ENCODE data around the gene RIMBP2.

GRCh38 chr12:130636370-130636769, 79.7 kb downstream of the RIMBP2 start:
- TF ChIP-seq EZH2 (IDR thresholded peaks at IDR 0.05; ENCODE audit: low read depth, unreplicated experiment) (no peak), EZH2phosphoT487 (IDR thresholded peaks at IDR 0.05; ENCODE audit: unreplicated experiment) (no peak), POLR2AphosphoS5 (IDR thresholded peaks at IDR 0.05; ENCODE audit: low read depth) (no peak), CREB1 (CRISPR knock-in tag; IDR thresholded peaks at IDR 0.05; ENCODE audit: low read depth) (no peak), JUNB (IDR thresholded peaks at IDR 0.05; ENCODE audit: unreplicated experiment) (no peak), ZNF114 (CRISPR knock-in tag; IDR thresholded peaks at IDR 0.05) (no peak), ETS1 (IDR thresholded peaks at IDR 0.05) (no peak), REST (IDR thresholded peaks at IDR 0.05; ENCODE audit: unreplicated experiment) (no peak)
- TF ChIP-seq, protein P1, sequence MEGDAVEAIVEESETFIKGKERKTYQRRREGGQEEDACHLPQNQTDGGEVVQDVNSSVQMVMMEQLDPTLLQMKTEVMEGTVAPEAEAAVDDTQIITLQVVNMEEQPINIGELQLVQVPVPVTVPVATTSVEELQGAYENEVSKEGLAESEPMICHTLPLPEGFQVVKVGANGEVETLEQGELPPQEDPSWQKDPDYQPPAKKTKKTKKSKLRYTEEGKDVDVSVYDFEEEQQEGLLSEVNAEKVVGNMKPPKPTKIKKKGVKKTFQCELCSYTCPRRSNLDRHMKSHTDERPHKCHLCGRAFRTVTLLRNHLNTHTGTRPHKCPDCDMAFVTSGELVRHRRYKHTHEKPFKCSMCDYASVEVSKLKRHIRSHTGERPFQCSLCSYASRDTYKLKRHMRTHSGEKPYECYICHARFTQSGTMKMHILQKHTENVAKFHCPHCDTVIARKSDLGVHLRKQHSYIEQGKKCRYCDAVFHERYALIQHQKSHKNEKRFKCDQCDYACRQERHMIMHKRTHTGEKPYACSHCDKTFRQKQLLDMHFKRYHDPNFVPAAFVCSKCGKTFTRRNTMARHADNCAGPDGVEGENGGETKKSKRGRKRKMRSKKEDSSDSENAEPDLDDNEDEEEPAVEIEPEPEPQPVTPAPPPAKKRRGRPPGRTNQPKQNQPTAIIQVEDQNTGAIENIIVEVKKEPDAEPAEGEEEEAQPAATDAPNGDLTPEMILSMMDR (conservative IDR thresholded peaks at IDR 0.05; ENCODE audit: low read depth in 2 of 2) = no peak
